ENCODE results near the gene OGDH.
"Not testable (repeated sequence)": the region's sequence is repeated elsewhere in the genome, so short reads cannot be mapped to it uniquely, and the experiment has no call there.

Gene OGDH

DNA sequence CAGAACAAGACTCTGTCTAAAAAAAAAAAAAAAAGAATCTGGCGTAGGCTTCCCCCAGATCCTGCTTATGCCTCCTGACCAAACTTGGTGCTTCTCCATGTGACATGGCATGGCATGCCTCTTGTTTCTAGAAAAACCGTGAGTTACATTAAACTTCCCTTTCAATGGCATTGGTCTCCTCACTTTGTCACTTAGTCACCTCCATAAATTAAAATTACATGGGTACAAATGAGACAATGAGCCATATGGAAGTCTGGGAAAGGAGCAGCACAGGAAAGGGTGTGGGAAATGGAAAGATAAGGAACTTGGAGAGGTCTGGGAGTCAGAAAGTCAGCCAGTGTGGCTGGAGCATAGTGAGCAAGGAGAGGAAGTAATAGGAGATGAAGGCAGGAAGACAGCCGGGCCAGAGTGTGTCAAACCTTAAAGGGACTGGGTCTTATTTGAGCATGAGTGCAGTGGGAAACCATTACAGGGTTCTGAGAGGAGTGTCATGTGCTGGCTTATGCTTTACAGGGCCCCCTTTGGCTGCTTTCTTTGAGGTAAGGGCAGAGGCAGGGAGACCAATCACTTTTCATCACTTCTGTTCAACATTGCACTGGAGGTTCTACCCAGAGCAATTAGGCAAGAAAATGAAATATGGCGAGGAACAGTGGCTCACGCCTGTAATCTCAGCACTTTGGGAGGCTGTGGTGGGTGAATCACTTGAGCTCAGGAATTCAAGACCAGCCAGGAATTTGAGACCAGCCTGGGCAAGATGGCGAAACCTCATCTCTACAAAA, 120.9 kb downstream of the OGDH start:
- no peak overlapping the region for H3K27ac ChIP-seq
- no peak for TF ChIP-seq CTCF (conservative IDR thresholded peaks at IDR 0.05)
- no peak for TF ChIP-seq ZFX (IDR thresholded peaks at IDR 0.05)

- TF ChIP-seq CTCF (conservative IDR thresholded peaks at IDR 0.05) (no peak), ZFX (IDR thresholded peaks at IDR 0.05) (no peak)
- no peak overlapping the region for H3K27ac ChIP-seq
These were observed 121.5 kb downstream of the OGDH start for GRCh38 chr7:44727937-44728262.

GRCh38 chr7:44729949-44730590, 123.6 kb downstream of the OGDH start:
- no peak for TF ChIP-seq CTCF (conservative IDR thresholded peaks at IDR 0.05)
- TF ChIP-seq ZFX (IDR thresholded peaks at IDR 0.05) = no peak
- H3K27ac ChIP-seq = no peak overlapping the region

GRCh38 chr7:44732971-44733370, 126.5 kb downstream of the OGDH start:
- not testable (repeated sequence) for H3K27ac ChIP-seq

DNA sequence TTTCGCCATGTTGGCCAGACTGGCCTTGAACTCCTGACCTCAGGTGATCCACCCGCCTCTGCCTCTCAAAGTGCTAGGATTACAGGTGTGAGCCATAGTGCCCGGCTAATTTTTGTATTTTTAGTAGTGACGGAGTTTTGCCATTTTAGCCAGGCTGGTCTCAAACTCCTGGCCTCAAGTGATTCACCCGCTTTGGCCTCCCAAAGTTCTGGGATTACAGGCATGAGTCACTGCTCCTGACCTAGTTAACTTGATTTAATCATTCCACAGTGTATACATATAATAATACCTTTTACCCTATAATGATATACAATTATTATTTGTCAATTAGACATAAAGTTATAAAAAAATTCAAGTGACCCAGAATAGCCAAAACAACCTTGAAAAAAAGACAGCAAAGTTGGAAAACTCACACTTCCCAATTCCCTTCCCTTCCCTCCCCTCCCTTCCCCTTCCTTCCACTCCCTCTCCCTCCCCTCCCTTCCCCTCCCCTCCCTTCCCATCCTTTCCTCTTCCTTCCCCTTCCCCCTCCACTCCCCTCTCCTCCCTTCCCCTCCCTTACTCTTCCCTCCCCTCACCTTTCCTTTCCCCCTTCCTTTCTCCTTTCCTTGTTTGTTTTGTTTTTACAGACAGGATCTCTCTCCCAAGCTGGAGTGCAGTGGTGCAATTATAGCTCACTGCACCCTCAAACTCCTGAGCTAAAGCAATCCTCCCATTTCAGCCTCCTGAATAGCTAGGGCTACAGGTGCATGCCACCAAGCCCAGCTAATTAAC, 127.5 kb downstream of the OGDH start:
- no peak overlapping the region for H3K27ac ChIP-seq
- TF ChIP-seq CTCF (conservative IDR thresholded peaks at IDR 0.05) = no peak
- no peak for TF ChIP-seq ZFX (IDR thresholded peaks at IDR 0.05)

DNA sequence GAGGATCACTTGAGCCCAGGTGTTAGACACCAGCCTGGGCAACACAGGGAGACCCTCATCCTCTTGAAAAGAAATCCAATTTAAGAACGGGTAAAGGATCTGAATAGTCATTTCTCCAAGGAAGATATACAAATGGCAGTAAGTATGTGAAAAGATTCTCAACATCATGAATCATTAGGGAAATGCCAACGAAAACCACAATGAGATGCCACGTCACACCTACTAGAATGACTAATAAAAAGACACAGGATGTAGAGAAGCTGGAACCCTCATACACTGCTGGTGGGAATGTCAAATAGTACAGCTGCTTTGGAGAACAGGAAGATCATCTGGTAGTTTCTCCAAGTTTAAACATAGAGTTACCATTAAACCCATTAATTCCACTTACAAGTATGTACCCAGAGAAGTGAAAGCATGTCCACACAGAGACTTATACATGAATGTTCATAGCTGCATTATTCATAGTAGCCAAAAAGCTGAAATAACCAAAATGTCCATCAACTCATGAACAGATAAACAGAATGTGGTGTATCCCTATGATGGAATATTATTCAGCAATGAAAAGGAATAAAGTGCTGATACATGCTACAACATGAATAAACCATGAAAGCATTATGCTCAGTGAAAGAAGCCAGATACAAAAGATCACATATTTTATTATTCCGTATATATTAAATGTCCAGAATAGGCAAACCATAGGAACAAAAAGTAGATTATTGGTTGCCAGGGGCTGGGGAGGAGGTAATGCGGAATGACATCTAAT, 129.2 kb downstream of the OGDH start:
- H3K27ac ChIP-seq = no peak overlapping the region
- TF ChIP-seq ZFX (IDR thresholded peaks at IDR 0.05) (no peak), CTCF (conservative IDR thresholded peaks at IDR 0.05) (no peak)

GRCh38 chr7:44736896-44737295, 130.5 kb downstream of the OGDH start:
- no peak for TF ChIP-seq CTCF (conservative IDR thresholded peaks at IDR 0.05)
- TF ChIP-seq ZFX (IDR thresholded peaks at IDR 0.05) = no peak
- H3K27ac ChIP-seq = no peak overlapping the region
